ENCODE data around the gene VPS50.

DNA sequence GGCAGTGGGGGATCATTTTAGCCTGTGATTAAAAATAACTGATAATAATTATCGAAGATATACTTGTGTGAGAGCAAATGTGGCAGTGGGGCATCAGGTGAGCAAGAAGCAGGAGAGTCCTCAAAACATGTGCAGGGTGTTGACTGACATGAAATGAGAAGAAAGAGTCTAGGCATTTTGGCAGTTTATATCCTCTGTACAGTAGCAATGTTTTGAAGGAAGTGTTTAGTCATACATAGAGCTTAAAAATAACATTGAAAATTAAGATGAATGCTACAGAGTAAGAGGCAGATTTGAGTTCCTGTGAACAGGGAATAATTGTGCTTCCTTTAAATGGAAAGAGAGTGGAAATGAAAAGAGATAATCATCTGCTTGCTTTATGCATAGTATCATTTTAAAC is 47.4 kb downstream of the VPS50 start:
- TF ChIP-seq CTCF (IDR thresholded peaks at IDR 0.05; ENCODE audit: low read depth, low read length) = no peak
- TF ChIP-seq, protein P1, sequence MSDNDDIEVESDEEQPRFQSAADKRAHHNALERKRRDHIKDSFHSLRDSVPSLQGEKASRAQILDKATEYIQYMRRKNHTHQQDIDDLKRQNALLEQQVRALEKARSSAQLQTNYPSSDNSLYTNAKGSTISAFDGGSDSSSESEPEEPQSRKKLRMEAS (IDR thresholded peaks at IDR 0.05; ENCODE audit: low read depth, low read length) = no peak

Measured in NB4 (cell line).